HEK293 (cell line): Measurements from ENCODE around the gene FGF6.

ENCODE experiments used
- CTCF ChIA-PET: fragments of 350-600 bp; formaldehyde crosslinking; extraction: SDS; loops from one replicate; lab custom pipeline; 2021; ENCODE audit warnings: antibody characterized with exemption; lab: Yijun Ruan, JAX
- POLR2A ChIA-PET: fragments of 300-600 bp; formaldehyde crosslinking; extraction: SDS; loops from one replicate; lab custom pipeline; 2020; ENCODE audit warnings: antibody characterized with exemption, inconsistent platforms; lab: Yijun Ruan, JAX
- H3K27ac ChIP-seq: fragments of 200-500 bp; sonication (Bioruptor generic); 2 replicates; pipeline ENCODE4 v1.5.1; 2014; ENCODE audit warnings: low read depth, low read length, control low read depth, inconsistent platforms; ENCODE audit errors: extremely low read depth
- H3K36me3 ChIP-seq, 2 experiments: fragments of 200-500 bp in 1 of 2; sonication (Bioruptor generic) in 1 of 2; 1 replicate in 1 of 2; 2 replicates in 1 of 2; pipeline ENCODE4 v1.5.1; 2014 to 2017; ENCODE audit warnings: inconsistent platforms in 2 of 2, low read length in 2 of 2; ENCODE audit not compliant: control insufficient read depth in 2 of 2, insufficient read depth in 1 of 2
- H3K4me1 ChIP-seq: fragments of 200-500 bp; sonication (Bioruptor generic); 2 replicates; pipeline ENCODE4 v1.5.1; 2014; ENCODE audit warnings: mild to moderate bottlenecking, low read length, inconsistent platforms; ENCODE audit not compliant: control insufficient read depth, insufficient read depth
- H3K4me3 ChIP-seq: 2 replicates; pipeline ENCODE4 v1.5.1; 2011; ENCODE audit warnings: low read depth, mild to moderate bottlenecking, control low read depth, low read length, moderate library complexity
- H3K9me3 ChIP-seq: fragments of 200-500 bp; sonication (Bioruptor generic); 2 replicates; pipeline ENCODE4 v1.5.1; 2014; ENCODE audit warnings: low read depth, low read length, inconsistent platforms; ENCODE audit not compliant: control insufficient read depth, insufficient read depth
- EGR2 ChIP-seq: fragments of 450-650 bp; formaldehyde crosslinking; IDR thresholded peaks from 2 replicates; pipeline ENCODE4 v1.5.1; 2016; ENCODE audit warnings: low read depth, missing biosample characterization, missing genetic modification characterization
- GFI1B ChIP-seq: fragments of 450-650 bp; formaldehyde crosslinking; IDR thresholded peaks from 2 replicates; pipeline ENCODE4 v1.5.1; 2016; ENCODE audit warnings: missing biosample characterization, missing genetic modification characterization
- OVOL3 ChIP-seq: fragments of 450-650 bp; formaldehyde crosslinking; IDR thresholded peaks from 2 replicates; pipeline ENCODE4 v1.5.1; 2016; ENCODE audit warnings: missing biosample characterization, missing genetic modification characterization
- SCRT2 ChIP-seq: fragments of 450-650 bp; formaldehyde crosslinking; IDR thresholded peaks from 2 replicates; pipeline ENCODE4 v1.5.1; 2016; ENCODE audit warnings: missing biosample characterization, missing genetic modification characterization
- ZBTB20 ChIP-seq: fragments of 450-650 bp; formaldehyde crosslinking; IDR thresholded peaks from 2 replicates; pipeline ENCODE4 v1.5.1; 2016; ENCODE audit warnings: missing biosample characterization, missing genetic modification characterization
- ZIC2 ChIP-seq: fragments of 450-650 bp; formaldehyde crosslinking; IDR thresholded peaks from 2 replicates; pipeline ENCODE4 v1.5.1; 2016; ENCODE audit warnings: missing biosample characterization, missing genetic modification characterization
- ZNF132 ChIP-seq: fragments of 450-650 bp; formaldehyde crosslinking; IDR thresholded peaks from 2 replicates; pipeline ENCODE4 v1.5.1; 2017; ENCODE audit warnings: missing biosample characterization, missing genetic modification characterization, borderline replicate concordance
- ZNF133 ChIP-seq: fragments of 450-650 bp; formaldehyde crosslinking; IDR thresholded peaks from 2 replicates; pipeline ENCODE4 v1.5.1; 2016; ENCODE audit warnings: missing biosample characterization, missing genetic modification characterization
- ZNF157 ChIP-seq: fragments of 450-650 bp; formaldehyde crosslinking; IDR thresholded peaks from 2 replicates; pipeline ENCODE4 v1.5.1; 2016; ENCODE audit warnings: missing biosample characterization, missing genetic modification characterization
- ZNF211 ChIP-seq: fragments of 450-650 bp; formaldehyde crosslinking; IDR thresholded peaks from 2 replicates; pipeline ENCODE4 v1.5.1; 2016; ENCODE audit warnings: low read depth, missing biosample characterization, missing genetic modification characterization
- ZNF24 ChIP-seq: fragments of 450-650 bp; formaldehyde crosslinking; IDR thresholded peaks from 2 replicates; pipeline ENCODE4 v1.5.1; 2016; ENCODE audit warnings: missing biosample characterization, missing genetic modification characterization
- ZNF324 ChIP-seq: fragments of 450-650 bp; formaldehyde crosslinking; IDR thresholded peaks from 2 replicates; pipeline ENCODE4 v1.5.1; 2016; ENCODE audit warnings: missing biosample characterization, missing genetic modification characterization
- ZNF426 ChIP-seq: fragments of 450-650 bp; formaldehyde crosslinking; IDR thresholded peaks from 2 replicates; pipeline ENCODE4 v1.5.1; 2017; ENCODE audit warnings: missing biosample characterization, missing genetic modification characterization, mild to moderate bottlenecking, inconsistent platforms, moderate library complexity
- ZNF473 ChIP-seq: fragments of 450-650 bp; formaldehyde crosslinking; IDR thresholded peaks from 2 replicates; pipeline ENCODE4 v1.5.1; 2017; ENCODE audit warnings: missing biosample characterization, missing genetic modification characterization
- ZNF510 ChIP-seq: fragments of 450-650 bp; formaldehyde crosslinking; IDR thresholded peaks from 2 replicates; pipeline ENCODE4 v1.5.1; 2018; ENCODE audit warnings: mild to moderate bottlenecking, missing genetic modification characterization, missing biosample characterization; ENCODE audit not compliant: insufficient replicate concordance
- ZNF548 ChIP-seq: fragments of 450-650 bp; formaldehyde crosslinking; IDR thresholded peaks from 2 replicates; pipeline ENCODE4 v1.5.1; 2016; ENCODE audit warnings: missing biosample characterization, missing genetic modification characterization
- ZNF558 ChIP-seq: fragments of 450-650 bp; formaldehyde crosslinking; IDR thresholded peaks from 2 replicates; pipeline ENCODE4 v1.5.1; 2016; ENCODE audit warnings: missing biosample characterization, missing genetic modification characterization
- ZNF837 ChIP-seq: fragments of 450-650 bp; formaldehyde crosslinking; IDR thresholded peaks from 2 replicates; pipeline ENCODE4 v1.5.1; 2016; ENCODE audit warnings: missing biosample characterization, missing genetic modification characterization
- ZSCAN23 ChIP-seq: fragments of 450-650 bp; formaldehyde crosslinking; IDR thresholded peaks from 2 replicates; pipeline ENCODE4 v1.5.1; 2016; ENCODE audit warnings: missing biosample characterization, missing genetic modification characterization
- ZXDB ChIP-seq: fragments of 450-650 bp; formaldehyde crosslinking; IDR thresholded peaks from 2 replicates; pipeline ENCODE4 v1.5.1; 2016; ENCODE audit warnings: missing biosample characterization, missing genetic modification characterization
- TF ChIP-seq, protein P1 (sequence below): fragments of 450-650 bp; formaldehyde crosslinking; conservative IDR thresholded peaks from 2 replicates; pipeline ENCODE4 v1.5.1; 2016; ENCODE audit warnings: low read depth, missing biosample characterization, missing genetic modification characterization
- TF ChIP-seq, protein P2 (sequence below): fragments of 450-650 bp; formaldehyde crosslinking; IDR thresholded peaks from 2 replicates; pipeline ENCODE4 v1.5.0; 2017; ENCODE audit warnings: missing biosample characterization, missing genetic modification characterization, borderline replicate concordance
- TF ChIP-seq, protein P3 (sequence below): fragments of 450-650 bp; formaldehyde crosslinking; IDR thresholded peaks from 2 replicates; pipeline ENCODE4 v1.5.1; 2016; ENCODE audit warnings: missing biosample characterization, missing genetic modification characterization

The FGF6 gene

DNA sequence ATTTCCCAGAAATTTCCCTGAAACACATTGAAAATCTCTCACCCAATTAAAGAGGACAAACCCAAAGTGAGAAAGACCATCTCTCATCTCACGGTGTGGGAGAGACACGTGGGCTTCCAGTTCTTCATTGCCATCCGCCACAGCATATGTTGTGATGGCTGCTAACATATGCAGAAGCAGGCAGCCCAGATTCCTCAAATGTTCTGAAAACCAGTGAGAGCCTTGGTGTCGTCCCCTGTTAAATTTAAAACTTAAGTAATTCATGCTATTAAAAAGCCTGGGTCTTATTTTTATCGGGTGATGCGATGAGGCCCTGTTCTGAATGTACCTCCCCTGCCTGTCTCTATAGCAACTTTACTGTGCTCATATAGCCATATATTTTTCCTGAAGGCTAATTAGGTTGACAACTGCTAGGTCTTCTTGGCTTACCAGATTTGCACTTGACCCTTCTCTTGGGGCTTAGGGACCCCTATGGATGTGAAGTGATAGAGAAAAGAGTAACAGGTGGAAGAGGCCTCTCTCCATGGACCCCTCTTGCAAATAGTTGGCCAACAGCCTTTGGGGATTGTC is 2.8 kb upstream of the FGF6 start:
- Histone ChIP-seq H3K4me3 (no peak overlapping the region), H3K27ac (no peak overlapping the region), H3K4me1 (peaks cover 5% of the 10 kb centered on the region; the same call in 1 of the 2 replicates), H3K36me3 (no peaks in the 10 kb centered on the region), H3K9me3 (no peaks in the 10 kb centered on the region)
- TF ChIP-seq ZNF426 (tag by site-specific recombination): no peak
- no peak for TF ChIP-seq ZNF548 (tag by site-specific recombination)
- TF ChIP-seq, protein P1, sequence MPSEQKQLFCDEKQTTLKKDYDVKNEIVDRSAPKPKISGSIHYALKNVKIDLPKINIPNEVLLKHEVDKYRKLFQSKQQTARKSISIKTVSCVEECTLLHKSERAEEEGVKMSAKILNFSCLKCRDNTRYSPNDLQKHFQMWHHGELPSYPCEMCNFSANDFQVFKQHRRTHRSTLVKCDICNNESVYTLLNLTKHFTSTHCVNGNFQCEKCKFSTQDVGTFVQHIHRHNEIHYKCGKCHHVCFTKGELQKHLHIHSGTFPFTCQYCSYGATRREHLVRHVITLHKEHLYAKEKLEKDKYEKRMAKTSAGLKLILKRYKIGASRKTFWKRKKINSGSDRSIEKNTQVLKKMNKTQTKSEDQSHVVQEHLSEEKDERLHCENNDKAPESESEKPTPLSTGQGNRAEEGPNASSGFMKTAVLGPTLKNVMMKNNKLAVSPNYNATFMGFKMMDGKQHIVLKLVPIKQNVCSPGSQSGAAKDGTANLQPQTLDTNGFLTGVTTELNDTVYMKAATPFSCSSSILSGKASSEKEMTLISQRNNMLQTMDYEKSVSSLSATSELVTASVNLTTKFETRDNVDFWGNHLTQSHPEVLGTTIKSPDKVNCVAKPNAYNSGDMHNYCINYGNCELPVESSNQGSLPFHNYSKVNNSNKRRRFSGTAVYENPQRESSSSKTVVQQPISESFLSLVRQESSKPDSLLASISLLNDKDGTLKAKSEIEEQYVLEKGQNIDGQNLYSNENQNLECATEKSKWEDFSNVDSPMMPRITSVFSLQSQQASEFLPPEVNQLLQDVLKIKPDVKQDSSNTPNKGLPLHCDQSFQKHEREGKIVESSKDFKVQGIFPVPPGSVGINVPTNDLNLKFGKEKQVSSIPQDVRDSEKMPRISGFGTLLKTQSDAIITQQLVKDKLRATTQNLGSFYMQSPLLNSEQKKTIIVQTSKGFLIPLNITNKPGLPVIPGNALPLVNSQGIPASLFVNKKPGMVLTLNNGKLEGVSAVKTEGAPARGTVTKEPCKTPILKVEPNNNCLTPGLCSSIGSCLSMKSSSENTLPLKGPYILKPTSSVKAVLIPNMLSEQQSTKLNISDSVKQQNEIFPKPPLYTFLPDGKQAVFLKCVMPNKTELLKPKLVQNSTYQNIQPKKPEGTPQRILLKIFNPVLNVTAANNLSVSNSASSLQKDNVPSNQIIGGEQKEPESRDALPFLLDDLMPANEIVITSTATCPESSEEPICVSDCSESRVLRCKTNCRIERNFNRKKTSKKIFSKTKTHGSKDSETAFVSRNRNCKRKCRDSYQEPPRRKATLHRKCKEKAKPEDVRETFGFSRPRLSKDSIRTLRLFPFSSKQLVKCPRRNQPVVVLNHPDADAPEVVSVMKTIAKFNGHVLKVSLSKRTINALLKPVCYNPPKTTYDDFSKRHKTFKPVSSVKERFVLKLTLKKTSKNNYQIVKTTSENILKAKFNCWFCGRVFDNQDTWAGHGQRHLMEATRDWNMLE (tag by site-specific recombination): no peak
- TF ChIP-seq ZNF558 (tag by site-specific recombination): no peak
- TF ChIP-seq OVOL3 (tag by site-specific recombination): no peak
- CTCF ChIA-PET: no interaction called here
- POLR2A ChIA-PET: no interaction called here

DNA sequence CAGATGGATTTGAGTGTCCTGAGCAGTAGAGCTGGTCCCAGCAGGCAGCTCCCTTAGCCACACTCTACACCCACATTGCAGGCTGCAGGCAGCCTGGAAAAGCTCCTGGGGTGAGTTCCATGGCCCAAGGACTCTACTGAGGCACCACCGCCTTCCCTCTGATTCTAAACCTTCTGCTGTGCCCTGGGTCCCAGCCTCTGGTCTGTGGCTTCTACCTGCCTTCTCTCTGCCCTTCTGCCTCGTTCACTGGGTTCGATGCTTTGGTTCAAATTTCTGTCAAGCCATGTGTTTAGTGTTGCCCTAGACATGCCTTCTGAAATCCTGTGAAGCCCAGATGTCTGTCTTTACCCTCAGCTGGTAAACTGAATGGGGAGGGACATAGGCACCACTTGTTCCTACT is 1.5 kb upstream of the FGF6 start:
- ChIA-PET POLR2A (no interaction called here), CTCF (interaction anchor here (0.6 to 2.4 kb wide), 2 partner anchors 26 to 85 kb away, joined by 6 to 15 read pairs; no protein-coding TSS in a partner anchor)
- H3K36me3 ChIP-seq: no peaks in the 10 kb centered on the region
- no peak for TF ChIP-seq ZNF324 (tag by site-specific recombination)
- TF ChIP-seq ZNF510 (tag by site-specific recombination): no peak
- no peak for TF ChIP-seq GFI1B (tag by site-specific recombination)
- no peak for TF ChIP-seq ZXDB (tag by site-specific recombination)
- TF ChIP-seq, protein P2, sequence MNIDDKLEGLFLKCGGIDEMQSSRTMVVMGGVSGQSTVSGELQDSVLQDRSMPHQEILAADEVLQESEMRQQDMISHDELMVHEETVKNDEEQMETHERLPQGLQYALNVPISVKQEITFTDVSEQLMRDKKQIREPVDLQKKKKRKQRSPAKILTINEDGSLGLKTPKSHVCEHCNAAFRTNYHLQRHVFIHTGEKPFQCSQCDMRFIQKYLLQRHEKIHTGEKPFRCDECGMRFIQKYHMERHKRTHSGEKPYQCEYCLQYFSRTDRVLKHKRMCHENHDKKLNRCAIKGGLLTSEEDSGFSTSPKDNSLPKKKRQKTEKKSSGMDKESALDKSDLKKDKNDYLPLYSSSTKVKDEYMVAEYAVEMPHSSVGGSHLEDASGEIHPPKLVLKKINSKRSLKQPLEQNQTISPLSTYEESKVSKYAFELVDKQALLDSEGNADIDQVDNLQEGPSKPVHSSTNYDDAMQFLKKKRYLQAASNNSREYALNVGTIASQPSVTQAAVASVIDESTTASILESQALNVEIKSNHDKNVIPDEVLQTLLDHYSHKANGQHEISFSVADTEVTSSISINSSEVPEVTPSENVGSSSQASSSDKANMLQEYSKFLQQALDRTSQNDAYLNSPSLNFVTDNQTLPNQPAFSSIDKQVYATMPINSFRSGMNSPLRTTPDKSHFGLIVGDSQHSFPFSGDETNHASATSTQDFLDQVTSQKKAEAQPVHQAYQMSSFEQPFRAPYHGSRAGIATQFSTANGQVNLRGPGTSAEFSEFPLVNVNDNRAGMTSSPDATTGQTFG (tag by site-specific recombination): no peak
- TF ChIP-seq ZBTB20 (tag by site-specific recombination): no peak
- TF ChIP-seq SCRT2 (tag by site-specific recombination): no peak
- TF ChIP-seq ZNF211 (tag by site-specific recombination): no peak
- TF ChIP-seq ZNF24: no peak
- TF ChIP-seq ZNF837 (tag by site-specific recombination): no peak
- TF ChIP-seq ZNF133 (tag by site-specific recombination): no peak
- no peak for TF ChIP-seq ZNF157 (tag by site-specific recombination)
- no peak for TF ChIP-seq ZSCAN23 (tag by site-specific recombination)
- TF ChIP-seq EGR2 (tag by site-specific recombination): no peak
- no peak; the same call in 1 of the 2 replicates for TF ChIP-seq ZIC2
- TF ChIP-seq, protein P3, sequence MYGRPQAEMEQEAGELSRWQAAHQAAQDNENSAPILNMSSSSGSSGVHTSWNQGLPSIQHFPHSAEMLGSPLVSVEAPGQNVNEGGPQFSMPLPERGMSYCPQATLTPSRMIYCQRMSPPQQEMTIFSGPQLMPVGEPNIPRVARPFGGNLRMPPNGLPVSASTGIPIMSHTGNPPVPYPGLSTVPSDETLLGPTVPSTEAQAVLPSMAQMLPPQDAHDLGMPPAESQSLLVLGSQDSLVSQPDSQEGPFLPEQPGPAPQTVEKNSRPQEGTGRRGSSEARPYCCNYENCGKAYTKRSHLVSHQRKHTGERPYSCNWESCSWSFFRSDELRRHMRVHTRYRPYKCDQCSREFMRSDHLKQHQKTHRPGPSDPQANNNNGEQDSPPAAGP: no peak
- no peak for TF ChIP-seq ZNF473 (tag by site-specific recombination)
- TF ChIP-seq ZNF132 (tag by site-specific recombination): no peak
- peaks cover 5% of the 10 kb centered on the region; the same call in 1 of the 2 replicates for H3K4me1 ChIP-seq
- no peak overlapping the region for H3K27ac ChIP-seq
- no peaks in the 10 kb centered on the region for H3K9me3 ChIP-seq
- no peak overlapping the region for H3K4me3 ChIP-seq
